Esophagus muscularis mucosa (tissue), 4 donors: ENCODE results near the gene RPAP3.

ENCODE experiments used
- CTCF ChIP-seq, 3 experiments: fragments of 200-600 bp in 2 of 3; fragments of 450-650 bp in 1 of 3; sonication (generic) in 2 of 3; IDR thresholded peaks; one replicate each; pipeline ENCODE4 v1.5.1; 2017 to 2019; ENCODE audit warnings: antibody characterized with exemption in 3 of 3, mild to moderate bottlenecking in 2 of 3, moderate library complexity in 1 of 3
- EP300 ChIP-seq: sonication (generic); formaldehyde crosslinking; IDR thresholded peaks from one replicate; pipeline ENCODE4 v1.6.1; 2017; ENCODE audit warnings: antibody characterized with exemption
- POLR2A ChIP-seq: fragments of 450-650 bp; IDR thresholded peaks from one replicate; pipeline ENCODE4 v1.6.1; 2017; ENCODE audit warnings: antibody characterized with exemption, moderate library complexity, mild to moderate bottlenecking, low read depth
- POLR2AphosphoS5 ChIP-seq, 2 donors: sonication (generic); formaldehyde crosslinking; IDR thresholded peaks; one replicate each; pipeline ENCODE4 v1.6.1; 2017; ENCODE audit warnings: antibody characterized with exemption in 2 of 2

GRCh38 chr12:47710278-47710677 is 4.4 kb upstream of the RPAP3 start:
- no peak for TF ChIP-seq CTCF (IDR thresholded peaks at IDR 0.05)
- no peak for TF ChIP-seq EP300
- no peak for TF ChIP-seq POLR2A
- no peak for TF ChIP-seq POLR2AphosphoS5 (IDR thresholded peaks at IDR 0.05)
